Measurements from ENCODE around the gene LMCD1.

LMCD1 gene

DNA sequence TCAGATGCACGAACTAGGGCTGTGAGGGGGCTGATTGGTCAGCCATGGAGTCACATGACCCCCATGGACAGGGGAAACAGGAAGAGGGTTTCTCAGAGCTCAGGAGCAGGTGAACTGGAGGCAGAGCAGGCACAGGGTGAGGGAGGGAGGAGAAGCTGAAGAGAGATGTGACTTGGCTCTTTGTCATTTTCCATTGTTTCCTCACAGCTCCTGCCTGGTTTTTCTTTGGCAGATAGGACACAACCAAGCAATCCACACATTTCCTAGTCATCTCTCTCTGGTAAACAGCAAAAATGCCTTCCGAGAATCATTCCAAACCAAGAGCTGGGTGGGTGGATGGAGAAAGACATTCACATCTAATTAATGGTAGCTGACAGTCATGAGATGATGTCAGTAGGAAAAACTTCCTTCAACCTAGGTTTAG, 43.4 kb upstream of the LMCD1 start:
- DNase-seq (ENCODE audit: low read depth) = peak; percentile 92
- TF ChIP-seq, protein P1, sequence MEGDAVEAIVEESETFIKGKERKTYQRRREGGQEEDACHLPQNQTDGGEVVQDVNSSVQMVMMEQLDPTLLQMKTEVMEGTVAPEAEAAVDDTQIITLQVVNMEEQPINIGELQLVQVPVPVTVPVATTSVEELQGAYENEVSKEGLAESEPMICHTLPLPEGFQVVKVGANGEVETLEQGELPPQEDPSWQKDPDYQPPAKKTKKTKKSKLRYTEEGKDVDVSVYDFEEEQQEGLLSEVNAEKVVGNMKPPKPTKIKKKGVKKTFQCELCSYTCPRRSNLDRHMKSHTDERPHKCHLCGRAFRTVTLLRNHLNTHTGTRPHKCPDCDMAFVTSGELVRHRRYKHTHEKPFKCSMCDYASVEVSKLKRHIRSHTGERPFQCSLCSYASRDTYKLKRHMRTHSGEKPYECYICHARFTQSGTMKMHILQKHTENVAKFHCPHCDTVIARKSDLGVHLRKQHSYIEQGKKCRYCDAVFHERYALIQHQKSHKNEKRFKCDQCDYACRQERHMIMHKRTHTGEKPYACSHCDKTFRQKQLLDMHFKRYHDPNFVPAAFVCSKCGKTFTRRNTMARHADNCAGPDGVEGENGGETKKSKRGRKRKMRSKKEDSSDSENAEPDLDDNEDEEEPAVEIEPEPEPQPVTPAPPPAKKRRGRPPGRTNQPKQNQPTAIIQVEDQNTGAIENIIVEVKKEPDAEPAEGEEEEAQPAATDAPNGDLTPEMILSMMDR (conservative IDR thresholded peaks at IDR 0.05; ENCODE audit: control insufficient read depth, insufficient read depth, low read depth, low read length) = no peak
- no peak overlapping the region for H3K4me3 ChIP-seq (ENCODE audit: control insufficient read depth, low read depth, low read length)

DNA sequence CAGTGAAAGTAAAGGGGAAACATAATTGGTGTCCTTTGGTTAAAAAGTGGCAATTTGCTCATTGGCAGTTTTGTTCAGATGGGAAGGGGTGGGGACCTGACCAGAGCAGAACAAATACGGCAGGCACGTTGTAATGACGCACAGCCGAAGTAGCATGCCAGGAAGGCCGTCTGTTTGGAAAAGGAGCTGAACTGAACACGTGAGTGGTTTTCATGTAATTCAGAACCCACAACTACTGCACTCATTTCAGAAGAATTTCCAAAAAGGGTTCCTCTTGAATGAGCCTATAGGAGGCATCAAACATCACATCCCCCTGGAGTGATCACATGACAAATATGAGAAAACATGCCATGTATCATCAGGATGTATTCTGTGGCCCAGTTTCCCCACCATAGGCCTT, 42.9 kb upstream of the LMCD1 start:
- TF ChIP-seq, protein P1 (conservative IDR thresholded peaks at IDR 0.05; ENCODE audit: control insufficient read depth, insufficient read depth, low read depth, low read length) = no peak
- H3K4me3 ChIP-seq (ENCODE audit: control insufficient read depth, low read depth, low read length) = no peak overlapping the region
- peak; percentile 99 for DNase-seq (ENCODE audit: low read depth)

DNA sequence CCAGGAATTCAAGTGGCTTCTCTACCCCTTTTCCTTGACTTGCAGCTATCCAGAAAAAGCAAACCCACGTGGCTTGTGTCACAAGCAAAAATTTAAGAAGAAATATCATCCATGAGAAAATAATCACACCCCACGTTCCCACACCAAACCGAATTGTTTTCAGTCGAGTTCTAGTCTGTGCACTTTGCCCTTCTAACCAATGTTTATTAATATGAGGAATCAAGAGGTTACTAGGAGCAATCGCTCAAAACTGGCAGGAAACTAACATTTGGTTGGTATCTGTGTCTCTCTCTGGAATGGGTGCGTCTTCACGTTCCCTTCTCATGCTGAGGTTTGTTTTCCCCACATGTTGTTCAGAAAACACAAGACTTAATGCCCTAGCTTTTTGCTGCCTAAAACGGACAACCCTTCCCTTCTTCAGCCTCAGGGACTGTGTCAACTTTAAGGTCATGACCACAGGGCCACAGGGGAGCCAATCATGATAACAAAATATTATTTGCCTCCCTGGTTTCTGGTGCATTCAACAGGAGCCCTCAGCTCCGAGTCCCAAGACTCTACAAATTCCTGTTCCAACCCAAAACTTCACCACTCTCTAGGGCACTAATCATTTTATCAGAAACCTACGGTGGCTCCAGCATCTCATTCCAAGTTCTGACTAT, 41.4 kb upstream of the LMCD1 start:
- TF ChIP-seq, protein P1 (conservative IDR thresholded peaks at IDR 0.05; ENCODE audit: control insufficient read depth, insufficient read depth, low read depth, low read length) = no peak
- no peak overlapping the region for H3K4me3 ChIP-seq (ENCODE audit: control insufficient read depth, low read depth, low read length)
- no peak for DNase-seq (ENCODE audit: low read depth)

DNA sequence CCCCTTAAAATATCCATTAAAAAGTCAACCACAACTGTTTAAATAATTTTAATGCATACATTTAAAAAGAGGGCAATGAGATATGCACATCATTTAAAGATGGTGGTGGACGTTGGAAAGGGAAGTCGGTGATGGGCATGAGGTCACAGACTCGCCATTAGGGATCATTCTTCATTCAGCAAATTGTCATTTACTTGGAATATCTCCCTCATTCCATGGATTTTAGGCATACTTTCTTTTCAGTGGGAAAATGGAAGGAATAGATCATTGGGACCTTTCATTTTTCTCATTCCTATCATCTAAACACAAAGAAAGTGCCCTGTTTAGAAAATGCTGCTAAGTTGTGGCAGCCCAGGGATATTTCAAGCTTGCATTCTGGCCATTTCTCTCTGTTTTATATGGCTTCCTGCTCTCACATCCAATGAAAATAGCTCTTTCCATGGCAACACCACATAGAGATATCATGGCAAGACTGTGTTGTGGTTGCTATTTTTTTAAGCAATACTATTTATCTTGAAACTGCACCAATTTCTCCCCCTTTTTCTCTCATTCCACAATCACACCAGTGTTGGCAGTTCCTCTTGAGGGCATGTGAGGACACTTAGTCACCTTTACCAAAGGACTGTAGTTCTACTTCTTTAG, 40.7 kb upstream of the LMCD1 start:
- no peak overlapping the region for H3K4me3 ChIP-seq (ENCODE audit: control insufficient read depth, low read depth, low read length)
- peak; percentile 90 for DNase-seq (ENCODE audit: low read depth)
- TF ChIP-seq, protein P1 (conservative IDR thresholded peaks at IDR 0.05; ENCODE audit: control insufficient read depth, insufficient read depth, low read depth, low read length) = no peak

GRCh38 chr3:8464668-8465067, 37.0 kb upstream of the LMCD1 start:
- no peak overlapping the region for H3K4me3 ChIP-seq (ENCODE audit: control insufficient read depth, low read depth, low read length)
- TF ChIP-seq, protein P1 (conservative IDR thresholded peaks at IDR 0.05; ENCODE audit: control insufficient read depth, insufficient read depth, low read depth, low read length) = no peak
- no peak for DNase-seq (ENCODE audit: low read depth)

GRCh38 chr3:8466526-8466925, 35.1 kb upstream of the LMCD1 start:
- H3K4me3 ChIP-seq (ENCODE audit: control insufficient read depth, low read depth, low read length) = no peak overlapping the region
- TF ChIP-seq, protein P1 (conservative IDR thresholded peaks at IDR 0.05; ENCODE audit: control insufficient read depth, insufficient read depth, low read depth, low read length) = no peak
- DNase-seq (ENCODE audit: low read depth) = no peak
